Urinary bladder (tissue), 2 donors: Measurements from ENCODE around the gene HLA-DQB1. TPM values are rescaled to one million over a fixed set of nuclear protein-coding genes. Genes with fewer than 3 reads are reported as not detected.

Experiments
- polyA plus RNA-seq: library from polyadenylated mRNA; stranded (reverse); fragments of 200-250 nt; gene quantifications from one replicate; pipeline ENCODE4 v1.2.3, GENCODE V29; 2013
- total RNA-seq: library from RNA; depleted of rRNA; stranded (reverse); fragments of >200 nt; gene quantifications from one replicate; pipeline ENCODE4 v1.2.3, GENCODE V29; 2014
- donor health status: healthy.

HLA-DQB1 gene
- total and polyA plus RNA-seq, 2 donors: 4.0 to 36.1 TPM

Other genes with a start within 250 kb of the HLA-DQB1 start
- 93.9 TPM for gene HLA-DRA, start 226.8 kb downstream of the HLA-DQB1 start, total RNA-seq
- 272 TPM for gene HLA-DRA, start 226.8 kb downstream of the HLA-DQB1 start, polyA plus RNA-seq
- gene HLA-DRB5, start 136.4 kb downstream of the HLA-DQB1 start, total RNA-seq: 3.8 TPM
- gene HLA-DRB5, start 136.4 kb downstream of the HLA-DQB1 start, polyA plus RNA-seq: 3.4 TPM
- 10.2 TPM for gene HLA-DRB1, start 76.8 kb downstream of the HLA-DQB1 start, total RNA-seq
- 107 TPM for gene HLA-DRB1, start 76.8 kb downstream of the HLA-DQB1 start, polyA plus RNA-seq
- 16.0 TPM for gene HLA-DQA1, start 29.3 kb downstream of the HLA-DQB1 start, total RNA-seq
- gene HLA-DQA1, start 29.3 kb downstream of the HLA-DQB1 start, polyA plus RNA-seq: 41.8 TPM
- 0.95 TPM for gene HLA-DQA2, start 74.7 kb upstream of the HLA-DQB1 start, total RNA-seq
- gene HLA-DQA2, start 74.7 kb upstream of the HLA-DQB1 start, polyA plus RNA-seq: not detected
- 0.21 TPM for gene HLA-DQB2, start 96.9 kb upstream of the HLA-DQB1 start, total RNA-seq
- gene HLA-DQB2, start 96.9 kb upstream of the HLA-DQB1 start, polyA plus RNA-seq: 0.10 TPM
- 0.42 TPM for gene HLA-DOB, start 150.3 kb upstream of the HLA-DQB1 start, total RNA-seq
- gene HLA-DOB, start 150.3 kb upstream of the HLA-DQB1 start, polyA plus RNA-seq: 0.90 TPM
- gene TAP2, start 172.1 kb upstream of the HLA-DQB1 start, total RNA-seq: 14.0 TPM
- gene TAP2, start 172.1 kb upstream of the HLA-DQB1 start, polyA plus RNA-seq: 18.5 TPM
- 24.9 TPM for gene PSMB8, start 177.4 kb upstream of the HLA-DQB1 start, total RNA-seq
- gene PSMB8, start 177.4 kb upstream of the HLA-DQB1 start, polyA plus RNA-seq: 82.0 TPM
- 16.7 TPM for gene TAP1, start 187.0 kb upstream of the HLA-DQB1 start, total RNA-seq
- 49.8 TPM for gene TAP1, start 187.0 kb upstream of the HLA-DQB1 start, polyA plus RNA-seq
- gene PSMB9, start 187.5 kb upstream of the HLA-DQB1 start, total RNA-seq: 6.7 TPM
- gene PSMB9, start 187.5 kb upstream of the HLA-DQB1 start, polyA plus RNA-seq: 53.0 TPM